Mesodermal cell (in vitro differentiated cells): Measurements from ENCODE around the gene RPS17. TPM values are rescaled to one million over a fixed set of nuclear protein-coding genes. Genes with fewer than 3 reads are reported as not detected.

Experiments
- H3K27ac ChIP-seq: 2 replicates; pipeline ENCODE4 v1.7.0; 2013; ENCODE audit warnings: mild to moderate bottlenecking, low read depth, low read length, moderate library complexity; ENCODE audit not compliant: severe bottlenecking
- H3K36me3 ChIP-seq: 2 replicates; pipeline ENCODE4 v1.7.1; 2013; ENCODE audit warnings: mild to moderate bottlenecking, low read length, moderate library complexity; ENCODE audit not compliant: control insufficient read depth, insufficient read depth
- H3K4me1 ChIP-seq: one replicate; pipeline ENCODE4 v1.7.1; 2013; ENCODE audit warnings: mild to moderate bottlenecking, low read length; ENCODE audit not compliant: insufficient read depth, control insufficient read depth, poor library complexity, severe bottlenecking
- H3K4me3 ChIP-seq: 2 replicates; pipeline ENCODE4 v1.7.0; 2013; ENCODE audit warnings: low read length, control low read depth, mild to moderate bottlenecking; ENCODE audit not compliant: insufficient read depth, poor library complexity, severe bottlenecking; ENCODE audit errors: extremely low read depth
- H3K9me3 ChIP-seq: 2 replicates; pipeline ENCODE4 v1.7.1; 2013; ENCODE audit warnings: mild to moderate bottlenecking, low read length, moderate library complexity; ENCODE audit not compliant: control insufficient read depth
- WGBS, 2 experiments: methylation state at CpG; one replicate each; pipeline ENCODE4 v1.1.5; 2013; ENCODE audit warnings: missing lambda C conversion rate in 2 of 2; ENCODE audit not compliant: insufficient coverage in 2 of 2; 5-methylcytosine and 5-hydroxymethylcytosine counted together
- polyA plus RNA-seq, 2 experiments: library from polyadenylated mRNA; stranded (reverse); fragments of 50-300 nt; gene quantifications; one replicate each; pipeline ENCODE4 v1.2.3, GENCODE V29; 2013

Gene RPS17
- polyA plus RNA-seq (2013, experiment 1 of 2): 2,929 TPM
- polyA plus RNA-seq (2013, experiment 2 of 2): 2,830 TPM

DNA sequence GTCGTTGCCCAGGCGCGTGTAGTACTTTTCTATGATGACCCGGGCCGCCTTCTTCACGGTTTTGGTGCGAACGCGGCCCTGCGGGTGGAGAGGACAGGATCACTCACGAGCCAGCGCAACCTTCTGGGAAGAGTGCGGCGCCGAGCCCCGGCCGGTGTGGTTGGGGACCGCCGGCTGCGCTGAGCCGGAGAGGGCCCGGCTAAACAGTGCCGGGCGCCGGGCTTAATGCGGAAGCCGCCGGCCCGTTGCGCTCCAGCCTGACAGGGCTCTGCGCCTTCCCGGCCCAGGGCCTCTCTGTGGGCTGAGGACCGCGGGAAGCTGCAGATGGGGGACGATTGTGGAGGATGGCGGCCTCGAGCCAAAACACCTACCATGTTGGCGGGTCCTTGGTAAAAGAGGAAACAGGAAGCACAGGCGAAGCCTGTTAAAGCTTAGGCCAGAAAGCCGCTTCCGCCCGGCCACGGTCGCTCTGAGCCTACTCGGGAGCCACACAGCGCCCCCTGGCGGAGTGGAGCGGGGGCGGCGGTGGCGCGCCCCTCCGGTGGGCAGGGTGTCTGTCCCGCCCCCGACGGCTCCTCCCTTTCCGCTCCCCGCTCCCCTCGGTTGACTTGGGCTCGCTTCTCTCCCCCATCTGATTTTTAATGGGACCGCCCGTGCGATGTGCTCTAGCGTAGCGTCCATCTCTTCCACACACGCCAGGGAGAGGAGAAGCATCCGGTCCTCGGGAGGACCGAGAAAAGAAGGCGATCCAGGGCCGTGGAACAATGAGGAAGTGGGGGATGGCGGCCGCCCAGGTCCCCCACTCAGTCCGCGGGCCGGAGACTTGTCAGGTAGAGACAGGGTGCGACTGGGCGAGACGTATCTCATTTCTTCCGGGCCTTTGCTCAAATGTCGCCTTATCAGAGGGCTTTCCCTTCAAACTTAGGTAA lies at the start of gene RPS17:
TSS of gene RPS17 (minus strand) at position 403 of the 929 bp plus-strand sequence. CDS start at position 374, 29 bp downstream.
- Histone ChIP-seq H3K9me3 (no peaks in the 10 kb centered on the region), H3K27ac (peak within 1 kb of the TSS; percentile 77)
- 0 to 1% methylated on average over 59 to 70 of the region's 81 CpGs for WGBS, 2 experiments

DNA sequence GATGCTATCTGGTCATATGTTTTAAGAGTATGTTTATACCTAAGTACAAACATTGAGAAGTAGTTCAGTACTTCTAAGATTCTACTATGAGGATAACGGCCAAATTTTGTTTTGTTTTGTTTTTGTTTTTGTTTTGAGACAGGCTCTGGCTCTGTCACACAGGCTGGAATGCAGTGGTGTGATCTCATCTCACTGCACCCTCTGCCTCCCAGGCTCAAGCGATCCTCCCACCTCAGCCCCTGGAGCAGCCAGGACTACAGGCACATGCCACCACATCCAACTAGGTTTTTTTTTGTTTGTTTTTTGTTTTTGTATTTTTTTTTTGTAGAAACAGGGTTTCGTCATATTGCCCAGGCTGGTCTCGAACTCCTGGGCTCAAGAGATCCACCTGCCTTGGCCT lies 47.5 kb upstream of the RPS17 start:
- Histone ChIP-seq H3K36me3 (no peaks in the 10 kb centered on the region), H3K9me3 (no peaks in the 10 kb centered on the region), H3K4me1 (peaks cover 21% of the 10 kb centered on the region), H3K27ac (no peak overlapping the region), H3K4me3 (no peak overlapping the region)
- 100% methylated on average over 2 of the region's 4 CpGs; no CpG with 5 or more reads in 1 of the 2 experiments for WGBS, 2 experiments

More for the DNA sequence above, at the start of gene RPS17:
- H3K4me1 ChIP-seq: peaks cover 17% of the 10 kb centered on the region
- H3K36me3 ChIP-seq: peaks cover 47% of the 10 kb centered on the region
- H3K4me3 ChIP-seq: peak within 1 kb of the TSS; percentile 92

DNA sequence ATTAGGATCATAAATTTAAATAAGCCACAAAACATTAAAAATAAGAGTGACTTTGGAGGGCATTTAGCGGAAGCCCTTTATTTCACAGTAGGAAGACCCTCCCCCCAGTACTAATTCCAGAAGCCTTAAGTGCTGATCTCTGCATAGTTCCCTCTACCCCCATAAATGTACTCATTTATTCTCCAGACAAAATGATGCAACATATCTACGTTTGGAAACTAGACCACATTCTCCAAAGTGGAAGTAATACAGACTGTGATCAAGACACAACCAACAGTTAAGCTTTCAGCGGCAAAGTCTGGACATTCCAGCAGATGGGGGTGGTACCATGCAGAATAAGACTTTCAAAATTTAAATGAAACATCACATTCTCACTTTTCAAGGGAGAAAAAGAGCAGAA lies 44.8 kb upstream of the RPS17 start:
- 57 to 100% methylated on average over 1 to 2 of the region's 3 CpGs for WGBS, 2 experiments
- H3K4me3 ChIP-seq: no peak overlapping the region
- H3K27ac ChIP-seq: no peak overlapping the region
- no peaks in the 10 kb centered on the region for H3K36me3 ChIP-seq
- peaks cover 21% of the 10 kb centered on the region for H3K4me1 ChIP-seq
- H3K9me3 ChIP-seq: no peaks in the 10 kb centered on the region

DNA sequence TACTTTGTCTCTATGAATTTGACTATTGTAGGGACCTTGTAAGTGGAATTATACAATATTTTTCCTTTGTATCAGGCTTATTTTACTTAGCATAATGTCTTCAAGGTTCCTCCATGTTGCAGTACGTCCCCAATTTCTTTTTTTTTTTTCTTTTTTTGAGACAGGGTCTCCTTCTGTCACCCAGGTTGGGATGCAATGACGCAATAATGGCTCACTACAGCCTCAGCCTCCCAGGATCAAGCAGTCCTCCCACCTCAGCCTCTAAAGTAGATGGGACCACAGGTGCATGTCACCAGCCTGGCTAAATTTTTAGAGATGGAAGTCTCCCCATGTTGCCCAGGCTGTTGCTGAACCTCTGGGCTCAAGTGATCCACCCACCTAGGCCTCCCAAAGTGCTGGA lies 40.5 kb upstream of the RPS17 start:
- Histone ChIP-seq H3K36me3 (no peaks in the 10 kb centered on the region), H3K4me3 (no peak overlapping the region), H3K4me1 (peaks cover 10% of the 10 kb centered on the region), H3K27ac (no peak overlapping the region), H3K9me3 (no peaks in the 10 kb centered on the region)
- WGBS, 2 experiments: 89 to 100% methylated on average over 2 of the region's 2 CpGs

DNA sequence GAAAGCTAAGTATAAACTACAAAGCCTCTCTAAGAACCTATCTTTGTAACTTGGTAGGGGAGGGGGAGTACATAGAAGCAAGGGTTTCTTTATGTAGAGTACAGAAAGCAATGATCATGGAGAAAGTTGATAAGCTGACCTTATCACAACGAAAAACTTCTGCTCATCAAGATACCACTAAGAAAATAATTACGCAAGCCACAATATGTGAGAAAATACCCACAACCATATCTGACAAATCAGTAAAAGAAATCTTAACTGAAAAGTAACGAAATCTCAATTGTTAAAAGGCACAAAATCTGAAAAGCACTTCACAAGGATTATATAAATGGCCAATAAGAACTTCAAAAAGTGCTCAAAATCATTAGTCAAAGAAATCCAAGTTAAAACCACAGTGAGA lies 35.1 kb upstream of the RPS17 start:
- WGBS, 2 experiments: 88 to 100% methylated on average over 1 to 2 of the region's 3 CpGs
- peaks cover 17% of the 10 kb centered on the region for H3K4me1 ChIP-seq
- no peaks in the 10 kb centered on the region for H3K36me3 ChIP-seq
- H3K9me3 ChIP-seq: no peaks in the 10 kb centered on the region
- H3K27ac ChIP-seq: no peak overlapping the region
- H3K4me3 ChIP-seq: no peak overlapping the region

DNA sequence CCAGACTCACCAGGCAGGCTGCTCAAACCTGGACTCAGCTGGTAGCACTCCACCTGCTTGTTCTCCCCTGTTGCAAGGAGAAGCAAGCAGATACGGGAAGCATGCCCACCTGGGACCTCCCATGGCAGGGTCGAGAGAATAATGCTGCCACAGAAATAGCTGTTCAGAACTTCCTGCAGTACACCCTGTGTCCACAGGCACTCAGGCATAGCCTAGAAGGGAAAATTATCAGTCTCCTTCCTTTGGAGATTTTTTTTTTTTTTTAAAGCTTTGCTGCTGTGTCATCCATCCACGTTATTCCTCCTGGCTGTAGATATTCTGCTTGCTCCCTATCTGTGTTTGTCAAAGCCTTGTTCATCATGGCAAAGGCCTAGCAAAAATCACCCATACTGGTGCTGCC lies 32.7 kb upstream of the RPS17 start:
- H3K36me3 ChIP-seq: no peaks in the 10 kb centered on the region
- peak overlapping the region; percentile 23 for H3K27ac ChIP-seq
- H3K9me3 ChIP-seq: no peaks in the 10 kb centered on the region
- WGBS, 2 experiments: 86 to 96% methylated on average over 1 to 3 of the region's 3 CpGs
- no peak overlapping the region for H3K4me3 ChIP-seq
- H3K4me1 ChIP-seq: peaks cover 17% of the 10 kb centered on the region

DNA sequence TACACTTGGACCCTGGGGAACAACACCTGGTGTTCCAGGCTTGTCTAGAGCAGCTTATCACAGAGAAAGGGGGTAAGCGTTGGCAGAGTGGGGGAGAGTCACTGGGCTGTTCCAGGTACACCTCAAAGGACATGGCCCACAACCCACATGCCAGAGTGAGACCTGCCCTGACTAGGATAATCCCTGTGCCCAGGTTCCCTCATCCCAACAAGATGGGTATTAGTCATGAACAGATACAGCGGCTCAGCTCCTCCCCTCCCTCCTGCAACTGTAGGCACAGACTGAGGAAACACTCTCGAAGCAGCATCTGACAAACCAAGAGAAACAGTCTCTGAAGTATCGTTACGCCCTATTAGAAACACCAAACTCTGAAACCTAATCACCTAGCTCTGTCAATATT lies 32.1 kb upstream of the RPS17 start:
- Histone ChIP-seq H3K4me3 (no peak overlapping the region), H3K36me3 (no peaks in the 10 kb centered on the region), H3K27ac (peak overlapping the region; percentile 23), H3K4me1 (peaks cover 17% of the 10 kb centered on the region), H3K9me3 (no peaks in the 10 kb centered on the region)
- WGBS, 2 experiments: 92% methylated on average over 5 of the region's 5 CpGs

DNA sequence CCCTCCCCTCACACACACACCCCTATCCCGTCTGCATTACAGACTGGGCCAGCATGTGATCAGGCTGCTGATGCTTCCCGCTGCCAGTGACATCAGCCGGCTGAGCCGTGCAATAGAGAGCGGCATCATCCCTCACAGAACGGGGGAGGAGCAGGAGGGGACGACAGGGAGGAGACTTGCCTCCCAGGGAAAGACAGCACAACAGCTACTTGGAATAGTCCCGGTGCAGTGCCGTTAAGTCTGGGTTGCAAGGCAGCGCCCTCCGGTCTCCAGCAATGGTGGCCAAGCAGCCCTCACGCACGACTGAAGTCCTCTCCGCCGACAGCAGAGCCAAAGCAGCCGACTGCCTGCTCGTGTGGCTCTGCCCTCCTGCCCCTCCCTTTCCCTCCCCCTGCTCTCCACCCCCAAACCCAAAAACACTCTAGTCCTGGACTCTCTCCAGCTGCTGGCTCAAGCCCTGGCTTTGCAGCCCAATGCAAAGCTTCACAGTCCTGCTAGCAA lies 31.5 kb upstream of the RPS17 start:
- H3K4me1 ChIP-seq: peaks cover 17% of the 10 kb centered on the region
- no peaks in the 10 kb centered on the region for H3K36me3 ChIP-seq
- peak overlapping the region; percentile 24 for H3K4me3 ChIP-seq
- 8 to 9% methylated on average over 11 to 16 of the region's 17 CpGs for WGBS, 2 experiments
- no peaks in the 10 kb centered on the region for H3K9me3 ChIP-seq
- H3K27ac ChIP-seq: peak overlapping the region; percentile 20

DNA sequence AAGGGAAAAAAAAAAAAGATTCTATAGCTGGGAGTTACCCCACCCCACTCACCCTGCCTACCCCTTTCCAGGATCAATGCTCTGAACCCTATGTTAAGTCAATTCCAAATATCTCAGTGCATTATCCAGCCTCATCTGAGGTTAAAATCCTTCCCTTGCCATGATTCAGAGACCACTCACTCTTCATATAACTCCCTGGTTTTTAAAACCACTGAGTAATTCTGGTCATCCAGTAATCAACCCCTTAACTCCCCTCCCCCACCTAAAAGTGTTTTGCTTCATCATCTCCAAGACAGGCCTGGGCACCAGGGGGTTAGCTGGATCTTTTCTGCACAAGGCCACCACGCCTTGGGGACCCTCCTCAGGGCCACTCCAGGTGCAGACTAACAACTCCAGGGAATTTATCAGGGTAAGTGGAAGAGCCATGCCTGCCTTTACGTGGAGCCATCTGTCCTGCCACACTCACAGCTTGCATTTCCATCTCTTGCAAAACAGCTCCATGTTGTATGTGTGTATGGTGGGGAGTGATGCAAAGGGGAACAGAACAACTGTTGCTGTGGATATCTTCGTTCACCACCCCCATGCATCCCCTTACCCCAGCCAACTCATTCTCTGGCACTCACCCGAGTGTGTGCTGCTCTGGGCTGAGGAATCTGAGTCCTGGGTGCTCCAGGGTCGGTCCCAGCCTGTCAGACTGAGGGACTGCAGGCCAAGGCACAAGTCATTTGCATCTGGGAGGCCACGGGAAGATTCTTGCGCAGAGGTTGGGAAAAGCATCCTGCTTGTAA lies 30.7 kb upstream of the RPS17 start:
- Histone ChIP-seq H3K27ac (peak overlapping the region; percentile 20), H3K36me3 (no peaks in the 10 kb centered on the region), H3K4me1 (peaks cover 17% of the 10 kb centered on the region), H3K4me3 (peak overlapping the region; percentile 24), H3K9me3 (no peaks in the 10 kb centered on the region)
- WGBS, 2 experiments: 31 to 35% methylated on average over 4 of the region's 7 CpGs

DNA sequence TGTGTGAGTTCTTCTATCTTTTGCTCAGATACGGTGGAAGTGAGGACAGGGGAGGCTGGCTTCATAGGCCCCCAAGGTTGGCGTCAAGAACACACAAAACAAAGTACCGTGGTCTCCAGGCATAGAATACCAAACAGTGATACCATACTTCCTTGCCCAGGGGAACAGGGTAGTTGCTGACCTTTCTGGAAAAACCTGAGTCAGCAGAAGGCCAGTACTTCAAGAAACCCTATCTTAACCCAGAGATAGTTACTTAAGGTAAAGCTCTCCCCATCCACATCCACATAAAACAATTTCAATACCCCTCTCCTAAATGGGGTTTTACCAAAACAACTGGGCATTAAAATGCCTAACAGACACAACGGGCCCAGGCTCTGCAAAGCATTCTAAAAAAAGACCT lies 29.6 kb upstream of the RPS17 start:
- Histone ChIP-seq H3K27ac (no peak overlapping the region), H3K36me3 (no peaks in the 10 kb centered on the region), H3K9me3 (no peaks in the 10 kb centered on the region), H3K4me1 (peaks cover 21% of the 10 kb centered on the region), H3K4me3 (no peak overlapping the region)
- 90 to 95% methylated on average over 3 of the region's 4 CpGs for WGBS, 2 experiments
